GM19438 (cell line): Measurements from ENCODE around the gene TREML1.

Experiments used
- ATAC-seq: cut with Tn5 transposase; IDR thresholded peaks from one replicate; pipeline ENCODE4 v1.9.1; 2021; ENCODE audit warnings: low read depth; ENCODE audit not compliant: unreplicated experiment

TREML1 gene

GRCh38 chr6:41179163-41179562 is 25.0 kb upstream of the TREML1 start:
- ATAC-seq: no peak

GRCh38 chr6:41177695-41178094 is 23.5 kb upstream of the TREML1 start:
- no peak for ATAC-seq

- no peak for ATAC-seq
Measured at GRCh38 chr6:41177287-41177686, 23.1 kb upstream of the TREML1 start.

GRCh38 chr6:41176189-41176588 is 22.0 kb upstream of the TREML1 start:
- no peak for ATAC-seq

- ATAC-seq: no peak
Measured at GRCh38 chr6:41175084-41175483, 20.9 kb upstream of the TREML1 start.

- ATAC-seq: no peak
Measured at GRCh38 chr6:41174610-41175009, 20.5 kb upstream of the TREML1 start.

- ATAC-seq: no peak
Measured at GRCh38 chr6:41171908-41172307, 17.8 kb upstream of the TREML1 start.

GRCh38 chr6:41170547-41171160 is 16.5 kb upstream of the TREML1 start:
- no peak for ATAC-seq

- no peak for ATAC-seq
Measured at GRCh38 chr6:41167173-41167963, 13.2 kb upstream of the TREML1 start.

GRCh38 chr6:41164551-41165120 is 10.5 kb upstream of the TREML1 start:
- ATAC-seq: no peak

GRCh38 chr6:41163419-41163717 is 9.2 kb upstream of the TREML1 start:
- ATAC-seq: no peak

- no peak for ATAC-seq
Measured at GRCh38 chr6:41162687-41163418, 8.7 kb upstream of the TREML1 start, which contains the start of gene TREM2. Gene TREM2, minus strand, starts transcription at chr6:41163116. Its CDS starts 34 bp downstream, at chr6:41163082.

GRCh38 chr6:41161851-41162552 is 7.9 kb upstream of the TREML1 start:
- ATAC-seq: no peak

GRCh38 chr6:41161380-41161779 is 7.2 kb upstream of the TREML1 start:
- no peak for ATAC-seq

- ATAC-seq: no peak
Measured at GRCh38 chr6:41160933-41161332, 6.8 kb upstream of the TREML1 start.

- ATAC-seq: no peak
Measured at GRCh38 chr6:41159415-41160082, 5.4 kb upstream of the TREML1 start.

GRCh38 chr6:41157323-41157722 is 3.2 kb upstream of the TREML1 start:
- no peak for ATAC-seq

GRCh38 chr6:41156771-41157170 is 2.6 kb upstream of the TREML1 start:
- no peak for ATAC-seq

- ATAC-seq: no peak
Measured at GRCh38 chr6:41156001-41156400, 1.9 kb upstream of the TREML1 start.

GRCh38 chr6:41155132-41155805 is 1.1 kb upstream of the TREML1 start:
- ATAC-seq: no peak
